Measurements from ENCODE around the gene PPID. TPM values are rescaled to one million over a fixed set of nuclear protein-coding genes. Genes with fewer than 3 reads are reported as not detected.

PPID gene
- total and polyA plus RNA-seq, 9 donors, result 30.3 to 55.2 (median 47.0) TPM

Other genes with a start within 250 kb of the PPID start
- 1.1 TPM for gene RXFP1, start 201.5 kb downstream of the PPID start, total RNA-seq
- under 1 TPM; 0.05 to 0.54 (median 0.21) TPM for gene RXFP1, start 201.5 kb downstream of the PPID start, polyA plus RNA-seq (ENCODE audit: insufficient read depth in 1 of 8, insufficient read length in 8 of 8, low replicate concordance in 1 of 8)
- 11.4 TPM for gene C4orf46, start 51.5 kb downstream of the PPID start, total RNA-seq
- gene C4orf46, start 51.5 kb downstream of the PPID start, polyA plus RNA-seq (ENCODE audit: insufficient read depth in 1 of 8, insufficient read length in 8 of 8, low replicate concordance in 1 of 8), result 10 to 100 TPM; 15.7 to 24.4 (median 20.3) TPM
- 24.3 TPM for gene ETFDH, start 51.1 kb downstream of the PPID start, total RNA-seq
- gene ETFDH, start 51.1 kb downstream of the PPID start, polyA plus RNA-seq (ENCODE audit: insufficient read depth in 1 of 8, insufficient read length in 8 of 8, low replicate concordance in 1 of 8), result 10 to 100 TPM; 16.5 to 26.6 (median 19.6) TPM
- 18.5 TPM for gene FNIP2, start 45.6 kb upstream of the PPID start, total RNA-seq
- gene FNIP2, start 45.6 kb upstream of the PPID start, polyA plus RNA-seq (ENCODE audit: insufficient read depth in 1 of 8, insufficient read length in 8 of 8, low replicate concordance in 1 of 8), result 10 to 100 TPM in 7 of 8 donors, 1 to 10 TPM in 1; 8.8 to 17.7 (median 13.1) TPM

All from muscle of leg (tissue), 9 donors.